Smooth muscle cell (in vitro differentiated cells): ENCODE measurements around the gene LGR5. TPM values are rescaled to one million over a fixed set of nuclear protein-coding genes. Genes with fewer than 3 reads are reported as not detected.

Experiments used
- DNase-seq: peaks from one replicate; lab custom pipeline; 2025; ENCODE audit not compliant: unreplicated experiment; lab: John Stamatoyannopoulos, UW
- H2AFZ ChIP-seq: fragments of 200-600 bp; sonication (generic); 2 replicates; pipeline ENCODE4 v1.6.0; 2016; ENCODE audit warnings: antibody characterized with exemption, low read depth, mild to moderate bottlenecking
- H3F3A ChIP-seq: fragments of 200-600 bp; sonication (generic); 2 replicates; pipeline ENCODE4 v1.6.0; 2017; ENCODE audit warnings: antibody characterized with exemption, low read depth
- H3K27ac ChIP-seq: fragments of 200-600 bp; sonication (generic); 2 replicates; pipeline ENCODE4 v1.5.1; 2016; ENCODE audit warnings: low read depth, mild to moderate bottlenecking
- H3K27me3 ChIP-seq: fragments of 200-600 bp; sonication (generic); 2 replicates; pipeline ENCODE4 v1.6.1; 2016; ENCODE audit warnings: low read depth, mild to moderate bottlenecking
- H3K36me3 ChIP-seq: fragments of 200-600 bp; sonication (generic); 2 replicates; pipeline ENCODE4 v1.5.1; 2016; ENCODE audit warnings: low read depth
- H3K4me1 ChIP-seq: fragments of 200-600 bp; sonication (generic); 2 replicates; pipeline ENCODE4 v1.5.1; 2016; ENCODE audit warnings: low read depth
- H3K4me2 ChIP-seq: fragments of 200-600 bp; sonication (generic); 2 replicates; pipeline ENCODE4 v1.6.0; 2016; ENCODE audit warnings: mild to moderate bottlenecking
- H3K4me3 ChIP-seq: fragments of 200-600 bp; sonication (generic); 2 replicates; pipeline ENCODE4 v1.5.1; 2016; ENCODE audit warnings: mild to moderate bottlenecking
- H3K79me2 ChIP-seq: fragments of 200-600 bp; sonication (generic); 2 replicates; pipeline ENCODE4 v1.6.0; 2016; ENCODE audit warnings: low read depth, mild to moderate bottlenecking
- H3K9ac ChIP-seq: fragments of 200-600 bp; sonication (generic); 2 replicates; pipeline ENCODE4 v1.6.0; 2016; ENCODE audit warnings: low read depth
- H3K9me3 ChIP-seq: fragments of 200-600 bp; sonication (generic); replicated peaks from 2 replicates; pipeline ENCODE4 v1.5.1; 2016; ENCODE audit warnings: low read depth
- H4K20me1 ChIP-seq: fragments of 200-600 bp; sonication (generic); 2 replicates; pipeline ENCODE4 v1.6.0; 2016; ENCODE audit warnings: low read depth
- WGBS: methylation state at CpG from one replicate; pipeline ENCODE4 v1.1.7; 2016; ENCODE audit warnings: low lambda C conversion rate; 5-methylcytosine and 5-hydroxymethylcytosine counted together
- polyA plus RNA-seq: library from polyadenylated mRNA; unstranded; fragments of >200 nt; fragmentation: Nextera tagmentation; extraction: Ambion mirVana; gene quantifications from 2 replicates; pipeline ENCODE4 v1.2.1, GENCODE V29; 2016
- total RNA-seq: library from RNA; depleted of rRNA; stranded (reverse); fragments of >200 nt; gene quantifications from 2 replicates; pipeline ENCODE4 v1.2.3, GENCODE V29; 2014
- TF ChIP-seq, protein P1 (sequence below): fragments of 200-600 bp; sonication (generic); IDR thresholded peaks from 2 replicates; pipeline ENCODE4 v1.5.1; 2017; ENCODE audit warnings: borderline replicate concordance, mild to moderate bottlenecking, antibody characterized with exemption; ENCODE audit not compliant: insufficient read depth, poor library complexity, severe bottlenecking

Gene LGR5
- total and polyA plus RNA-seq, 2 experiments from 2014 or later = 0.30 to 0.54 TPM

DNA sequence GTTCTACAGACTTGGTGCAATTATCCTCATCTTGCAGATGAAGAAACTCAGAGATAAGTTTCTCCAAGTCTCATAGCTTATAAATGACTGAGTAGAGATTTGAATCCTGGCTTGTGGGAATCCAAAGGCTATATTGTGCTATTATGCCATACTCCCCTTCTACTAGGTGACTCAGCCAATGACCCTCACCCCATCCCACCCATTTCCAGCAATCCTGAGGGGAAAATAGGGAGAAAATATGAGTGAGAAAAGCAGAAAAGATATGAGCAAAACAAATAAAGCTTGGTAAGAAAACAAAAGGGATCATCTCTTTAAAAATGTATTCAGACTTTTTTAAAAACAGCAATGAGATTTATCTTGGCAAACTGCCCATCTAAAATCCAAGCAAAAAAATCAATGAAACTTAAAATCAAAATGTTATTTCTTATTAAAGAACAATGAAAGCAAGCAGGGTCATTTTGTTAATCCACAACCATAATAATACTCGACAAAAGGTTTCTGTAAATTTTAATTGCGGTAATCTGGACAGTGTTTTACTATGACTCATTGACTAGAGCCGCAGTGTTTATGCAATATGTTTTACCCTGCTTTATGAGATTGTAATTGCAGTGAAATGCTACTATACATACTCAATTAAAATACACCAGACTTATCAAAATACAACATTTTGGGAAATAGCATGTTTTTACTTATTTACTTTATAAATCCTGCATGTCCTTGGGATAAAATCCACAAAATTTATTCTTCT lies 13.1 kb upstream of the LGR5 start:
- TF ChIP-seq, protein P1, sequence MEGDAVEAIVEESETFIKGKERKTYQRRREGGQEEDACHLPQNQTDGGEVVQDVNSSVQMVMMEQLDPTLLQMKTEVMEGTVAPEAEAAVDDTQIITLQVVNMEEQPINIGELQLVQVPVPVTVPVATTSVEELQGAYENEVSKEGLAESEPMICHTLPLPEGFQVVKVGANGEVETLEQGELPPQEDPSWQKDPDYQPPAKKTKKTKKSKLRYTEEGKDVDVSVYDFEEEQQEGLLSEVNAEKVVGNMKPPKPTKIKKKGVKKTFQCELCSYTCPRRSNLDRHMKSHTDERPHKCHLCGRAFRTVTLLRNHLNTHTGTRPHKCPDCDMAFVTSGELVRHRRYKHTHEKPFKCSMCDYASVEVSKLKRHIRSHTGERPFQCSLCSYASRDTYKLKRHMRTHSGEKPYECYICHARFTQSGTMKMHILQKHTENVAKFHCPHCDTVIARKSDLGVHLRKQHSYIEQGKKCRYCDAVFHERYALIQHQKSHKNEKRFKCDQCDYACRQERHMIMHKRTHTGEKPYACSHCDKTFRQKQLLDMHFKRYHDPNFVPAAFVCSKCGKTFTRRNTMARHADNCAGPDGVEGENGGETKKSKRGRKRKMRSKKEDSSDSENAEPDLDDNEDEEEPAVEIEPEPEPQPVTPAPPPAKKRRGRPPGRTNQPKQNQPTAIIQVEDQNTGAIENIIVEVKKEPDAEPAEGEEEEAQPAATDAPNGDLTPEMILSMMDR = no peak
- WGBS = 23% methylated on average over 3 of the region's 3 CpGs
- Histone ChIP-seq H3K9me3 (no peaks in the 10 kb centered on the region), H3K9ac (no peak overlapping the region), H4K20me1 (no peaks in the 10 kb centered on the region), H3K27me3 (peaks cover 24% of the 10 kb centered on the region), H3K4me2 (peak overlapping the region; percentile 25), H2AFZ (no peak overlapping the region), H3K27ac (peak overlapping the region; percentile 56), H3K36me3 (no peaks in the 10 kb centered on the region), H3K4me3 (no peak overlapping the region), H3K79me2 (no peaks in the 10 kb centered on the region), H3F3A (peaks cover 7% of the 10 kb centered on the region), H3K4me1 (peaks cover 7% of the 10 kb centered on the region)
- no peak for DNase-seq

DNA sequence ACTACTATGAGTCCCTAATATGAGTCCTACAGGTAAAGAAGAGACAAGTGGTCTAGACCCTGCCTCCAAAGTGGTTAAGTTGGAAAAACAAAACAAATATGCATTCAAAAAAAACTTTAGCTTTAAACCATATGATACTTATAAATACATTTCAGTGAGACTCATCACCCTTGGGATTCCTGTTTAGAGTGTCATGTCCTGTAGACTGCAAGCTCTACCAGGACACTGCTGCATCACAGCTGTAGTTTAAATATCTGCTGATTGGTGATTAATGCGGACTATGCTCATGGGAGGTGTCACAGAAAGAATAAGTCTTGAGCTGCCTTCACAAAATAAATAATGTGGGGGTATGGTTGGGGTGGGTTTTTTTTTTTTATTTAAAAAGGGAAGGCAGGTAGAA lies 8.8 kb upstream of the LGR5 start:
- Histone ChIP-seq H3K4me2 (no peak overlapping the region), H3K9me3 (no peaks in the 10 kb centered on the region), H3F3A (peaks cover 3% of the 10 kb centered on the region), H3K36me3 (no peaks in the 10 kb centered on the region), H3K4me1 (peaks cover 3% of the 10 kb centered on the region), H2AFZ (no peak overlapping the region), H3K9ac (no peak overlapping the region), H4K20me1 (no peaks in the 10 kb centered on the region), H3K4me3 (no peak overlapping the region), H3K79me2 (no peaks in the 10 kb centered on the region), H3K27ac (no peak overlapping the region), H3K27me3 (no peaks in the 10 kb centered on the region)
- WGBS = 97% methylated on average over 1 of the region's 1 CpG
- TF ChIP-seq, protein P1 = no peak
- no peak for DNase-seq

DNA sequence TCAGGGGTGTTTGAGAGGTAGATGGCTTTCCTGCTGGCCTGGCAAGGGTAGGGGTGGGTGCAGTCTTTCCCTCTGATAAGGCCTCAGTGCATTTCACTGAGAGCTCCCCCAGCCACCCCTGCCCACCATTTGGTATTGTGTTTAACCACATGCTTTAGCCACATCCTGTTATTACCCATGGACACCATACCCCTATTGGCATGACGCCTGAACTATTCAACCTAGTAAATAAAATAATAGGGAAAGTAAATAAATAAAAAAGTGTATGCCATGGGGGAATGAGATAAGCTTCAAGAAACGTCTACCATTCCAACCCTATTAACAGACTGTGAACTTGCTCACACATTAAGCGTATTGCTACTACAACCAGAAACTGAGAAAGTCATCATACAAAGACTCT lies 7.6 kb upstream of the LGR5 start:
- H3K79me2 ChIP-seq = no peaks in the 10 kb centered on the region
- no peak for DNase-seq
- H3K27me3 ChIP-seq = no peaks in the 10 kb centered on the region
- no peak overlapping the region for H3K9ac ChIP-seq
- H3K36me3 ChIP-seq = no peaks in the 10 kb centered on the region
- no peaks in the 10 kb centered on the region for H3K9me3 ChIP-seq
- H4K20me1 ChIP-seq = no peaks in the 10 kb centered on the region
- no peak overlapping the region for H2AFZ ChIP-seq
- TF ChIP-seq, protein P1 = no peak
- no peak overlapping the region for H3K4me3 ChIP-seq
- no peak overlapping the region for H3K27ac ChIP-seq
- no peaks in the 10 kb centered on the region for H3K4me1 ChIP-seq
- H3F3A ChIP-seq = no peaks in the 10 kb centered on the region
- WGBS = 90% methylated on average over 3 of the region's 3 CpGs
- H3K4me2 ChIP-seq = no peak overlapping the region

DNA sequence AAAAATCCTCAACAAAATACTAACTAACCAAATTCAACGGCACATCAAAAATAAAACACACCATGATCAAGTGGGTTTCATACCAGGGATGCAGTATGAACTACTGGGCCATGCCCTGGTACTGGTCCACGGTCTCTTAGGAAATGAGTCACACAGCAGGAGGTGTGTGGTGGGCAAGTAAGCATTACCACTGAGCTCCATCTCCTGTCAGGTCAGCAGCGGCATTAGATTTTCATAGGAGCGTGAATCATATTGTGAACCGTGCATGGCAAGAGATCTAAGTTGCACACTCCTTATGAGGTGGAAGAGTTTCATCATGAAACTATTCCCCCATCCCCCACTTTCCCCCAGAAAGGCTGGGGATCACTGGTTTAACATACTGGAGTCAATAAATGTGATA lies 6.7 kb upstream of the LGR5 start:
- no peaks in the 10 kb centered on the region for H3K36me3 ChIP-seq
- H3F3A ChIP-seq = no peaks in the 10 kb centered on the region
- no peaks in the 10 kb centered on the region for H3K79me2 ChIP-seq
- no peak overlapping the region for H3K4me2 ChIP-seq
- no peak overlapping the region for H3K4me3 ChIP-seq
- H3K4me1 ChIP-seq = no peaks in the 10 kb centered on the region
- no peak overlapping the region for H3K9ac ChIP-seq
- no peaks in the 10 kb centered on the region for H3K9me3 ChIP-seq
- no peak for DNase-seq
- peaks cover 5% of the 10 kb centered on the region for H3K27me3 ChIP-seq
- no peak overlapping the region for H3K27ac ChIP-seq
- no peaks in the 10 kb centered on the region for H4K20me1 ChIP-seq
- TF ChIP-seq, protein P1 = no peak
- 85% methylated on average over 5 of the region's 5 CpGs for WGBS
- no peak overlapping the region for H2AFZ ChIP-seq
